Forelimb muscle (tissue), 1 donor: Measurements from ENCODE around the gene NEK5. TPM values are rescaled to one million over a fixed set of nuclear protein-coding genes. Genes with fewer than 3 reads are reported as not detected.

ENCODE experiments used
- DNase-seq: peaks from one replicate; pipeline ENCODE4 v3.0.0-alpha.2; 2013; ENCODE audit warnings: low read depth
- polyA plus RNA-seq: library from polyadenylated mRNA; unstranded; fragments of 120-200 nt; gene quantifications from one replicate; pipeline ENCODE4 v1.2.1, GENCODE V29; 2013; ENCODE audit not compliant: insufficient read length

The NEK5 gene
- polyA plus RNA-seq, 1 donor, result 1.0 TPM

DNA sequence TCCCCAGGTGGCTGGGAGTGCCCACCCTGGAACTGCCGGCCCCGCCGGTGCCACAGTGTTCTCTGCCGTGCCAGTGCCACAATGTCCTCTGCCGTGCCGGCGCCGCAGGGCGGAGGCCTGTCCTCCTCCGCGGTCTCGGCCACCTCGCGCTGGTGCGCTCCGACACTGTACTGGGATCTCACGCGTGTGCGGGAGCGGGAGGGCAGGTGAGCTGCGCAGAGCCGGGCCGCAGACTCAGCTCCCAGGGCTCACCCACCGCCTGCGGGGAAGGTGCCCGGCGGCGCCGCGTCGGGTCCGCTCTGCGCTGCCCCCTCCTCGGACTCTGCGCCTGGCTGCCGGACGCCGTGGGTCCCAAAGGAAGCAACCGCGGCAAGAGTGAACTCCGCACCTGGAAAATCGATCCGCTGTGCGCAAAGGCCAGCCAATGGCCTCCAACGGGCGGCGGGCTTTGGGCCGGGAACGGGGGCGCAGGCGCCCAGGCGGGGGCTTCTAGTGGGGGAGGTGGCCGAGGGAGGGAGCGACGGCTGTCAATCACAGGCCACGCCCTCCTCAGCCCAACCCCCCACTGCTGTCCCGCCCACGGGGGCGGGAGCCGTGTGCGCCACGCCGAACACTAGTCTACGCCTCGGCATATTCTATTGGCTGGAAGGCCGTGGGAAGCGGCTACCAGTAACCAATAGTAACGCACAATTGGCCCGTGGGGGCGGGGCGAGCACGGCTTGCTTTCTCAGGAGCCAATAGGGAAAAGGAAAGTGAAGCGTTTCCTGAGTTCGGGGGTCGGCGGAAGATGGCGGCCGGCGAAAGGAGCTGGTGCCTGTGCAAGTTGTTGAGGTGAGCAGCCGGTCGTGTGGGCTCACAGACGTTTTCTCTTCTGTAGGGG is 117.0 kb downstream of the NEK5 start, which contains the start of gene ALG11:
Gene ALG11 (plus strand): TSS at position 767 of the 880 bp plus-strand sequence. CDS start 21 bp downstream, at position 788.
- peak; percentile 96 for DNase-seq

DNA sequence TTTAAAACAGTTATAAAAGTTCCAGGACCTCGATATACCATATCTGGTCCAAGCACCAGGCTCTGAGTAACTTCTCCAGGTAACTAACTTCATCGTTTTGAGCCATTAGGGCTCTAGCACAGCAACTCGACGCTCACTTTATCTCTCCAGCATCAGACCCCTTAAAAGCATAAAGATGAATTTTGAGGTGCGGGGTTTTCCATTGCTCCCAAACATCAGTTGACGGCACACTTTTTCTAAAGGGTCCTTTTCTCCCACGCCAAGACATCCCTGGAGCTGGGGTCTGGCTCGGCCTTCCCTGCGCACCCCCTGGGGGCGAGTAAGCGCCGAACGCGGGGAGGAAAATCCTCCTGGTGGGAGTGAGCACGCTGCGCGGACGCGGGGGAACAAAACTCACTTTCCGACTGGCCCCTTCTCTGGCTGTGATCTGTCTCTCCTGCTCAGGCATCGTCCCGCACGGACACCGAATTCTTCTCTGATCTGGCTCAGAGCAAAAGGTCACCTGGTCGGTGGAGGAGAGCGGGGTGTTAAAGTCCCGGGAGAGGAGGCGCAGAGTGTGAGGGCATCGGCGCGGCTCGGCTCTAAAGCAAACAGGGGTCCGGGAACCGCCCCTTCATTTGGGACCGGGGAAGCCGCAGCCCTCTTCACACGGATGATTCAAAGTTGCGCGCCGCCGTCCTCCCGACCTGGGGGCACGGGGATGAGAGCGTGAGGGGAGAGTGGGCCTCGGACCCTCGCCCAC is 117.8 kb downstream of the NEK5 start, which contains the start of gene ATP7B:
Gene ATP7B (minus strand): TSS at position 561 of the 742 bp plus-strand sequence. CDS start 113 bp downstream, at position 448.
- no peak for DNase-seq

DNA sequence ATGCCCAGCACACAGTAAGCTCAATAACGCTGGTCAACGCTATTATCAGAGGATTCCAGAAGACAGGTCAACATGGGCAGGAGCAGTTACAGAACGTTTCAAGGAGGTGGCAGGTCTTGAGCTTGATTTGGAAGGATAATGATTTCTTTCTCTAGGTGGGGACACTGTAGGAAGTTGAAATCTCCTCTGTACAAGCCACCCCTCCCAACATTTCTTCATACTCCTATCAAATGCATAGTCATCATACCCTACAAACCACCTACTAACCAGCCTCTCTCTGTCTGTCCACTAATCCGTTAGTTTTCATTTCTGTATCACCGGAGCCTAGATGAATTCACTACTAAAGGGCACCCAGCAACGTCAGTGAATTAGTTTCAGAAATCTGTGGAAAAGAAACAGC is 118.9 kb downstream of the NEK5 start:
- no peak for DNase-seq

DNA sequence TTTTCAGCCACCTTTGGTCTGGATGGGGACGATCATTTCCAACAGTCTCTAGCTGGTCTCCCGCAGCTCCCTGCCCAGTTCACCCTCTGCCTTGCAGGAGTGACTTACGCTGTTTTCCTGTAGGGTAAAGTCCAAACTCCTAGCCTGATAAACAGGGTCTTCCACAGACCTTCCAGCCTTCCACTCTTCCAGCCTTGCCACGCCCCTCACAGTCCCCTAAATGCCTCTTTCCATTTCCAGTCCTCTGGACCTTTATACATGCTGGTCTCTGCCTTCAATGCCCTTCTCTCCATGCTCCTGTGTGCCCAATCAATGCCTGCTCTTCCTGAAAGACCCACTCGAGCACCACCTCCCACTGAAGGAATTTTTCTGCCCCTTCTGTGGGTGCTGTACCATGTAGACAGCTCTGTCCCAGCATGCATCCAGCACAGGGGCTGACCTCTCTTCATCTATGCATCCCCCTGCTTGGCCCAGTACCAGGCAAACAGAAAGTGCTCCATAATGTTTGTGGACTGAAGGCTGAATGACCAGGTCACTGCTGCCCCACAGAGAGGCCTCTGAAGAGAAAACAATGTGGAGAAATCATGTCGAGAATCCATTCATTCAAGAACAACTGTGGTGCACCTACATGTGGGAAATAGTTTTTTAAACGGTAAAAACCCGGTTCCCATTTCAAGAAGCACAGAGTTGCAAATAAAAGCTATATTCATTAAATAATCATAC is 122.2 kb downstream of the NEK5 start:
- DNase-seq, result no peak

DNA sequence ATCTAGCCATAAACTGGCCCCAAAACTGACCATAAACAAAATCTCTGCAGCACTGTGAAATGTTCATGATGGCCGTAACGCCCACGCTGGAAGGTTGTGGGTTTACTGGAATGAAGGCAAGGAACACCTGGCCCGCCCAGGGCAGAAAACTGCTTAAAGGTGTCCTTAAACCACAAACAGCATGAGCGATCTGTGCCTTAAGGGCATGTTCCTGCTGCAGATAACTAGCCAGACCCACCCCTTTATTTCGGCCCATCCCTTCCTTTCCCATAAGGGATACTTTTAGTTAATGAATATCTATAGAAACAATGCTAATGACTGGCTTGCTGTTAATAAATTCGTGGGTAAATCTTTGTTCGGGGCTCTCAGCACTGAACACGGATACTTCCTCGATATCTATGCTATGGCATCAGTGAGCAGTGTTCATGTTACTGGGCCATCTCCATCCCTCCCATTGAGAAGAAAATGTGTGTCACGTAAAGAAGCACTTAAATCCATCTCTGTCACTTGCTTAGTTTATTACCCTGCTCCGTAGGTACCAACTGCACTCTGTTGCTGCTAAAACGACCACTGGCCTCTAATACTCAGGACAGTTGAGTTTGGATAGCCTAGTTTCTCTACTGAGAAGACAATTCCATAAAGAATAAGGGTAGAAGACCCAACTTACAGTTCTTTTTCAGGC is 122.9 kb downstream of the NEK5 start:
- DNase-seq, result no peak

DNA sequence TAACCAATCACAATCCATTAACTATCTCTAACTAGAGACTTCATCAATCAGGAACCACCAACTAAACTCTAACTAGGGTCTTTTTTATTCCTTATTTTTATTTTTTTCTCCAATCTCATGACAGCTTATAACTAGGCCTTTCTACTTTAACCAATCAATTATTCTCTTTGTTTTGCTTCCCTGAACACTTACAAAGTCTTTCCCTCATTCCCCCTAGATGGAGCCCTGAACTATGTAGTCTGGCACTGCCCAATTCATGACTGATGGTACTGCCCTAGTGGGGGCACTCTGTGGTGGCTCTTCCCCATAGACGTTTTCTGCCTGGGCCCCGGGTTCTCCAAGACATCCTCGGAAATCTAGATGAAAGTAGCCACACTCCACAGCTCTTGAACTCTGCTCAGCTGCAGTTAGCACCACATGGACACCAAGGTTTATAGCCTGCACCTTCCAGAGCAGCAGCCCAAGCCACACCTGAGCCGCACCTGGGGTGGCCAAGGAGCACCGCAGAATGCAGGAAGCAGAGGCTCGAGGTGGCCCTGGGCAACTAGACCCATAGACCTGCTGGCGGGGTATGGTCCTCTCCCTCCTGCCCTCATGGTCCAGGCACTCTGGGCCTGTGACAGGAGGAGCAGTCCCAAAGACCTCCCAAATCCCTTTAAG is 124.2 kb downstream of the NEK5 start:
- no peak for DNase-seq

DNA sequence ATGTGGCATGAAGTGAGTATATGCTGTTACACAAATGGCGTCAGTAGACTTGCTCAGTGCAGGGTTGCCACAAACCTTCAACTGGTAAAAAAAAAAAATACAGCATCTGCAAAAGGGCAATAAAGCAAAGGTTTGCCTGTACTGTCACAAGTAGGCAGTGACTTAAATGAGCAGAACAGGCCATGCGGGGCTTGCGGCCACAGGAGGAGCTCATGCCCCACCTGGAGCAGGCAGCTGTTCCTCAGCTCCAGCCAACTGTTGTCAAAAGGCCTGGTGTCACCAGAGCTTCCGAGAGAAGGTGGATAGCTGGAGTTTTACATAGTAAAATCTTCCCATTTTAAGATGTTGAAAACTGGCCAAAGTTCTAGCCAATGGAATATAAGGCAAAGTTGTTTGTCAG is 125.3 kb downstream of the NEK5 start:
- no peak for DNase-seq

DNA sequence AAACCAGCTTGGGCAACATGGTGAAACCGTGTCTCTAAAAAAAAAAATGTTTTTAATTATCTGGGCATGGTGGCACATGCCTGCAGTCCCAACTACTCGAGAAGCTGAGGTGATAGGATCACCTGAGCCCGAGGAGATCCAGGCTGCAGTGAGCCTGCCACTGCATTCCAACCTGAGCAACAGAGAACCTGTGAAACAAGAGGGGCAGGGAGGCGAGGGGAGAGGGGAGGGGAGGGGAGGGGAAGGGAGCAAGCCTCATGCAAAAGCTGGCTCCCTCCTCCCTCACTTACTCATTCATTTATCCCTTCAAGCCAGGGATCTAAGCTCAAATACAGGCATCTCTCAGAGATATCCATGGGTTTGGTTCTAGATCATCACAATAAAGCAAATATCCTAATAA is 126.5 kb downstream of the NEK5 start:
- no peak for DNase-seq

DNA sequence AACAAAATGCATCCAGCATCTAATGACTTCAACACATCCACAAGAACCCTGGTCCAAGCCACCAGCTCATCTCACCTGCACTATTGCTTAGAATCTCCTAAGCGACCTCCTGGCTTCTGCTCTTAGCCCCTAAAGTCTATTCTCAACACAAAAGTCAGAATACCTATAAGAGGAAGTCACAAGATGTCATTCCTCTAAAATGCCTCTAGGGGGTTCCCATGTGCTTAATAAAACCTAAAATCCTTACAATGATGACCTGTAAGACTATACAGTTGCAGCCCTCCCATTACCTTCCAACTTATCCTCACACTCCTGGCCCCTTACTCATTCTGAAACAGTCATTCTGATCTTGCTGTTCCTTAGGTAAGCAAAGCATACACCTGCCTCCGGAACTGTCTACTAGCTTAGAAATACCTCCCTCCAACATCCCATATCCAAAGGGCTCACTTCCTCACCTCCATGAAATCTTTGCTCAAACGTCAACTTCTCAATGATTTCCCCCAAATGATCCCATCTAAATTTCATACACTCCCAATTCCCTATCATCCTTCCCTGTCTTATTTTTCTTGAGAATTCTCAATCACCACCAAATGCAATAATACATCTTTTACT is 127.6 kb downstream of the NEK5 start:
- no peak for DNase-seq

DNA sequence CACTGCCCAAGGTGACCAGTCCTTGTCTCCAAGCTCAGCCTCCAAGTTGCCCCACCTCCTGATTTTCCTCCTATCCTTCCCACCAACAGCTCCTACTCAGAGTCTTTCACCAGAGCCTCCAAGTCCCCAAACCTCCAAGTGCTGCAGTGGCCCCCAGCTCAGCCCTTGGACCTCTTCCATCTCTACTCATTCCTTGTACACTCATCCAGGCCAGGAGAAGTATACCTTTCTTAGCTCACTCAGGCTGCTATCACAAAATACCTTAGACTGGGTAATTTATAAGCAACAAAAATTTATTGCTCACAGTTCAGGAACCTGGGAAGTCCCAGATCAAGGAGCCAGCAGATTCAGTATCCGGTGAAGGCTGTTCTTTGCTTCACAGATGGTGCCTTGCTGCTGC is 129.0 kb downstream of the NEK5 start:
- DNase-seq, result no peak

DNA sequence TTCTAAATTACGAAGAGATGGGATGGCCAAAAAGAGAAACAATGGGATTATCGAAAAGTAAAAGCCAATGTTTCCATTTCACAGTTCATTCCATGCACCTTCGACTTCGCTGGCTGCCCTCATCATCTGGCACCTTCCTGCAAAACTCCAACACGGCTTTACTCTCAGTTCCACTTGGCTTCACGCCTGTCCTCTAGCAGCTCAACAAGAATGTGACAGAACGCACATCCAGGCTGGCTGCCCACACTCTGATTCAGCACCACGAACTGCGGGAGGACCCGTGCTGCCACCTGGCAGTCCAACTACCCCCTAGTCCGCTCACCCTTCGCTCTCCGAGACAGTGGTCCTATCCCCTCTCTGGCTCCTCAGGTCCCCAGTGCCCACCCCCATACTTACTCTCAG is 129.4 kb downstream of the NEK5 start:
- no peak for DNase-seq

DNA sequence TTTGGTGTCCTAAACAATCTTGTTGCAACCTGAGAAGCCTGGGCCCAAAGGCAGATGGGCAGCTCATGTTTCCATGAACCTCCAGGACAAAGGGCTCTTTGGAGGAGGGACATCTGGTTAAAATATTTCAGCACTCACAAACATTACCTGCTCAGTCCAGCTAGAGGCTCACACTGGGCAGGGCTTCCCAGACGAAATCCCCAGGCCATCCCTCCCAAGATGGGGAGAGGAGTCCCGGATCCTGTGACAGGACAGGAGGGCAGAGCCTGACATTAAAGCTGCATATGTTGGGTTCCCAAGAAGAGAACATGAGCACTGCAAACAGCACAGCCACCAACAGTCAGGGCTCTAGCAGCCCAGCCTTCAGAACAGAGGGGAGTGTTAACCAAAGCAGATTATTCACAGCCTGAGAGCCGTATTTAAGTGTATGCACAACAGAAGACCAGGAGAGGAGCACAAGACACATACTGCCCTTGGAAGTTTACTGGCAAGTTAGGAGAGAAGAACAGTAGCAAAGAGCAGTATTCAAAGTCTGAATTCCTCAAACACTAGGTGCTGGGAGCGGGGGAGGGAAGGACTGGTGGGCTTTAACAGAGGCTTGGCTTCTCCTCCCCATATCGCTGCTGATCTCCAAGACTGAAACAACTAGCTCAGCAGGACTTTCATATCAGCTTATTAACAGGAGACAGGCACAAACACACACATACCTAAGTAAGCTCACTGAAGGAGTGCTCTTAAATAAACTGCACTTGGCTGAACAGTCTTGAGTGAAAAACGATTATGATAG is 130.0 kb downstream of the NEK5 start:
- DNase-seq, result no peak

DNA sequence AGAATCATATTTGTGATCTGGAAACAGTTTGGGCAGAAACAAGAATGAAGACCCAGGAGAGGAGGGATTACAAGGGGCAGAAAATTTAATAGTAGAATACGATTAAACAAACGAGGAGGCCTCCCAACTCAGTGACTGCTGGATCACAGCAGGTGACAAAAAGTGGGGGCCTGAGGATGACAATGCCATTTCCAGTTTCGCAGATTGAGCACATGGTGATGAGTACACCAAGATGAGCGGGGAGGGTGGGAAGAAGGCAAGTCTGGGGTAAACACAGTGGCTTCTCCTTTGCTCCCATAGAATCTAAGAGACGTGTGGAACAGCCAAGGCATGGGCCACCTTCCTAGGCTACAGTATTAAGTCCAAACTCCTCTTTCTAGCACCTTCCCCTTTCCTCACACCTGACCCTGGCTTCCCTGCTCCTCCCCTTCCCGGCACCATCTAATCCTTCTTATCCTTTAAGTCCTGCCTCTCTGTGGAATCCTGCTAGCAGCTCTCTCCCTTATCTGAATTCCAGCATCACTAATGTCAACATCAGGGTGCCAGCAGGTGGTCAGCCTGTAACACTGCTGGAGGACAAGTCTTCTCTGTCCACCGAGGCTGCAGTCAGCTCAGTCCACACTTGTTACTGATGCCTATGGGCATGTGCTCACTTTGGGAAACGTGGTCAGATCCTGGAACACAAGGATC is 131.1 kb downstream of the NEK5 start:
- no peak for DNase-seq

DNA sequence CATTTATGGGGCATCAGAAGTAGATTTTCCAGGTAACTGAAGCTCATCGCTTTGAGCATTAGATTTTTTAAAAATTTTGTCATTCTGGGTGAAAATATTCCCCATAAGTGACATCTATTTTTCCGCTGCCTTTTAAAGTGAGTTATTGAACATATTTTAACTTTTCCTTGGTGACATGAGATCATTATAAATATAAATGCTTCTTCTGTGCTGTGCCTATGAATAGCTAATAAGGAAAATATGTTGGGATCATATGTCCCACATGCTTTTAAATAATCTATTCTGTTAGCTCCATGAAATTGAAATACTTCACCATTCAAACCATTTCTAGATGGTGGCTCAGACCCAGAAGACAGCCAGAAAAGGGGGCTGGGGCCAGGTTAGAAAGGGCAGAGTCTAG is 131.7 kb downstream of the NEK5 start:
- DNase-seq, result no peak

DNA sequence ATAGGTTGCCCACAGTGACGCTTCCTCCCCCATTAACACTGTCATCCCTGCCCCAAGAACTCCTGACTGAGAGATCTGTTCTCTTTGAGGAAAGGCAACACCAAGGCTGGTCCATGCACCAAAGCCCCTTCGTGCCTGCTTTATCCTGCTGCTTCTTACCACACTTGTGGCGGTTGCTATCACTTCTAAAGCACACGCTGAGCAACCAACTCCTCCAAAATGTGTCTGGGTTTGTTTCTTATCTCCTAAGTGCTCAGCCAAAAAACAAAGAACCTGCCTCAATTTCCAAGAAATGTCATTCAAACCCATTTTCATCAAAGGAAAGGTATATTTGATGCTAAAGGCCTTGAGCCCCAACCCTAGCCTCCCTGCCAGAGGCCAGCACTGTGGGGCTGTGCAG is 132.2 kb downstream of the NEK5 start:
- no peak for DNase-seq

DNA sequence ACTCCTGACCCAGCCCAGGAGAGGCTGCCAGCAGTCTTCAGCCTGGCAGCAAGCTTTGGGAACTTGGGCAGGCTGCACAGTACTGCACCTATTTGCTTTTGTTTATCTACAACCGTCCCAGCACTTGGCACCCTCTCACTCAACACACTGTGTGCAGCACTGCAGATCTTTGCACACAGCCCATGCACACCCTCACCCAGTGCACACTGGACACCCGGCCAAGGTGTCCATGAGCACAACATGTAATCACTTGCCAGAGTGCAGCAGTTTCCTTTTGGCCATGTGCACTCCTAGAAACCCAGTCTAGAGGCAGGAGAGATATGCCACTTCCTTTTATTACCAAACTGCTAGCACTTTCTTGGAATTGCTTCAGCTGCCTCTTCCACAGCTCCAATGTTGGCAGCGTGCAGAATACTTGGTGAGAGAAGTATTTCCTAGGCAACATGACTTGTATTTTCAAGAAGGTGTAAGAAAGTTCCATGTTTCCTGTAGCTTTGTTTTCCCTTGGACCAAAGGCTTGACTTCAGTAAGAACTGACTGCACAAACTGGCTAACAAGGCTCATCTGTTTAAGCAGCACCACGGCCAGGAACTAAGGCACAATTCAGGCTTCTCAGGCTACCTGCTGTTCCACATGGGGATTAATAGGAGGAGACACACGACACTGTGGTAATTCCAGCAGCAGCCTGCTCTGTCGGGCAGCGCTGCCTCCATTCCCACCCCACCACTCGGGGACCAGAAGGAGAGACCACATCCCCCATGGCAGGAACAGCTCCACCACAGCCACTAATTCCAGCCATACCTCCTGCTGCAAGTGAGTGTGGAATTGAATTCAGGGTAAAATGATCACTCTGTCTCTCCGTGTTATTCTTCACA is 133.0 kb downstream of the NEK5 start:
- no peak for DNase-seq

DNA sequence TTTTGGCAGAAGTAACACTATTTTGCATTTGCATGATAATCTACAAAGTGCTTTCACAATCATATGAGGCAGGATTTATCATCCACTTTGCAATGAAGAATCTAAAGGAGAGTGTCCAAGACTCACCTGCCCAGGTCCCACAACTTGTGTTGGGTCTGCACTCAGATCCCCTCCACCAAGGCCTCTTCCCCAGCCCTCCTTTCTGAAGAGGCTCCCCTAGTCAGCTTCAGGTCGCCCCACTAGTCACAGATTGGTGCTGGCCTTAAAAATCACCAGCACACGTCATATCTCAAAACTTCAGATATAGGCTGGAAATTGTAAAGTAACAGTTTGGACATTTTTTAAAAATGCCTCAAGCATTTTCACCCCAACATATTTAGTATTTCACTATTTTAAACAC is 135.2 kb downstream of the NEK5 start:
- no peak for DNase-seq

DNA sequence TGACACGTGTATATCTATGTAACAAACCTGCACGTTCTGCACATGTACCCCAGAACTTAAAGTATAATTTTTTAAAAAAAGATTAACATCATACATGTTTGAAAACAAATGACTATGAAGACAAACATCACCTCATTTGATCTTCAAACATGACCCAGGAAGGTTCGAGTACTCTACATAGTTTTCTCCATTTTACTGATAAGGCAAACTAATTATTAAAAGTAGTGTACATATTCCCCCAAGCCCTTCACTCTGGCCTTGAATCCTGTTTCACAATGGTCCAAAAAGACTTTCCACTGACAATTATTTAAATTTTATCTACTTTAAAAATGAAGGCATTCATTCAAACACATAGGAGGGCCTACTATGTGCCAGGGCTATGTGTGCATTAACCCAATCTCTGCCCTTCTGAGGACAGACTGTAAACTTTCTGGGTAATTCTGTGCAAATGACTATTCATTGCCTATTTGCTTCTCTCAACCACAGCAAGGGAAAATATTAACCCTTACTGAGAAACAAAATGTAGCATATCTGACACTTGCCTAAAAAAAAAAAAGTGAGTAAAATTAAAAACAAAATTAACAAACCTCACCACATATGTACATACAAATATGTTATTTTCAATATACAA is 139.8 kb downstream of the NEK5 start:
- DNase-seq, result no peak
